Activated CD4-positive, alpha-beta memory T cell treated with anti-CD3 and anti-CD28 coated beads for 36 hours (primary cell): ENCODE data around the gene DNAH17. TPM values are rescaled to one million over a fixed set of nuclear protein-coding genes. Genes with fewer than 3 reads are reported as not detected.
A peak's percentile ranks its signal among the peaks of the same experiment; 100 is the strongest.

Experiments
- CTCF ChIA-PET: fragments of 350-600 bp; sonication (Branson Sonifier 250); formaldehyde crosslinking; loops from one replicate; lab custom pipeline; 2021; ENCODE audit warnings: antibody characterized with exemption, inconsistent platforms; lab: Charles Lee
- POLR2A ChIA-PET: fragments of 350-600 bp; sonication (Branson Sonifier 250); formaldehyde crosslinking; loops from one replicate; lab custom pipeline; 2021; ENCODE audit warnings: antibody characterized with exemption; lab: Charles Lee
- DNase-seq: peaks from one replicate; pipeline ENCODE4 v3.0.0-alpha.2; 2020
- H3K27ac Mint-ChIP-seq: one replicate; pipeline ENCODE4 v1.8.0; 2021; ENCODE audit warnings: mixed read lengths
- H3K27me3 Mint-ChIP-seq: one replicate; pipeline ENCODE4 v1.8.0; 2021; ENCODE audit warnings: mixed read lengths
- H3K36me3 Mint-ChIP-seq: one replicate; pipeline ENCODE4 v1.8.0; 2021; ENCODE audit warnings: mixed read lengths
- H3K4me1 Mint-ChIP-seq: one replicate; pipeline ENCODE4 v1.8.0; 2021; ENCODE audit warnings: low read depth, mixed read lengths
- H3K4me3 Mint-ChIP-seq: one replicate; pipeline ENCODE4 v1.8.0; 2021; ENCODE audit warnings: mild to moderate bottlenecking, mixed read lengths
- H3K9me3 Mint-ChIP-seq: one replicate; pipeline ENCODE4 v1.8.0; 2021; ENCODE audit warnings: mixed read lengths
- intact Hi-C: fragments of 100-400 bp; cut with micrococcal nuclease; formaldehyde crosslinking; loops from one replicate; pipeline ENCODE4 v1.15.1; 2023
- total RNA-seq, 2 experiments: library from RNA; stranded (reverse); gene quantifications; one replicate each; pipeline ENCODE4 v1.2.3, GENCODE V29; 2021

Gene DNAH17
- total RNA-seq, 2 experiments from 2014 or later = 0.21 to 0.29 TPM

GRCh38 chr17:78600181-78600721, 23.1 kb upstream of the DNAH17 start:
- no peaks in the 10 kb centered on the region for H3K4me1 Mint-ChIP-seq
- peaks cover 12% of the 10 kb centered on the region for H3K27me3 Mint-ChIP-seq
- no peaks in the 10 kb centered on the region for H3K36me3 Mint-ChIP-seq
- H3K4me3 Mint-ChIP-seq = no peak overlapping the region
- H3K27ac Mint-ChIP-seq = no peak overlapping the region
- DNase-seq = no peak
- H3K9me3 Mint-ChIP-seq = no peaks in the 10 kb centered on the region
- intact Hi-C loops = no loop called here
- ChIA-PET POLR2A (interaction anchor here (0.6 kb wide), 1 partner anchor 47 kb away, joined by 3 read pairs; no protein-coding TSS in a partner anchor), CTCF (interaction anchor here (1.1 kb wide), 1 partner anchor 349 kb away, joined by 3 read pairs; no protein-coding TSS in a partner anchor)

- CTCF ChIA-PET = no interaction called here
- intact Hi-C loops = no loop called here
Observed at GRCh38 chr17:78599419-78599818, 22.2 kb upstream of the DNAH17 start.

GRCh38 chr17:78598013-78598471, 20.8 kb upstream of the DNAH17 start:
- POLR2A ChIA-PET = no interaction called here
- no peaks in the 10 kb centered on the region for H3K9me3 Mint-ChIP-seq
- CTCF ChIA-PET = interaction anchor here (1.5 kb wide), 1 partner anchor 153 kb away, joined by 4 read pairs; no protein-coding TSS in a partner anchor
- H3K27me3 Mint-ChIP-seq = peaks cover 16% of the 10 kb centered on the region
- H3K36me3 Mint-ChIP-seq = no peaks in the 10 kb centered on the region
- H3K27ac Mint-ChIP-seq = no peak overlapping the region
- H3K4me3 Mint-ChIP-seq = no peak overlapping the region
- DNase-seq = peak; percentile 18
- intact Hi-C loops = no loop called here
- no peaks in the 10 kb centered on the region for H3K4me1 Mint-ChIP-seq

More at GRCh38 chr17:78599419-78599818, 22.2 kb upstream of the DNAH17 start:
- DNase-seq = no peak
- Mint-ChIP-seq H3K4me1 (no peaks in the 10 kb centered on the region), H3K36me3 (no peaks in the 10 kb centered on the region), H3K27ac (no peak overlapping the region), H3K9me3 (no peaks in the 10 kb centered on the region), H3K27me3 (peaks cover 16% of the 10 kb centered on the region), H3K4me3 (no peak overlapping the region)
- POLR2A ChIA-PET = interaction anchor here (0.6 kb wide), 1 partner anchor 46 kb away, joined by 3 read pairs; no protein-coding TSS in a partner anchor

- Mint-ChIP-seq H3K27me3 (peaks cover 16% of the 10 kb centered on the region), H3K4me3 (no peak overlapping the region), H3K36me3 (no peaks in the 10 kb centered on the region), H3K4me1 (peaks cover 4% of the 10 kb centered on the region), H3K9me3 (no peaks in the 10 kb centered on the region), H3K27ac (no peak overlapping the region)
- POLR2A ChIA-PET = no interaction called here
- intact Hi-C loops = no loop called here
- no peak for DNase-seq
- CTCF ChIA-PET = interaction anchor here (1.5 kb wide), 1 partner anchor 152 kb away, joined by 4 read pairs; no protein-coding TSS in a partner anchor
Observed at GRCh38 chr17:78596871-78597764, 19.9 kb upstream of the DNAH17 start.

- H3K36me3 Mint-ChIP-seq = no peaks in the 10 kb centered on the region
- POLR2A ChIA-PET = no interaction called here
- H3K27ac Mint-ChIP-seq = no peak overlapping the region
- intact Hi-C loops = no loop called here
- CTCF ChIA-PET = no interaction called here
- H3K4me3 Mint-ChIP-seq = no peak overlapping the region
- H3K27me3 Mint-ChIP-seq = peaks cover 14% of the 10 kb centered on the region
- no peaks in the 10 kb centered on the region for H3K9me3 Mint-ChIP-seq
- no peak for DNase-seq
- H3K4me1 Mint-ChIP-seq = peaks cover 7% of the 10 kb centered on the region
Observed at GRCh38 chr17:78595135-78595810, 18.1 kb upstream of the DNAH17 start.

- intact Hi-C loops = no loop called here
- H3K27me3 Mint-ChIP-seq = peaks cover 12% of the 10 kb centered on the region
- CTCF ChIA-PET = no interaction called here
Observed at GRCh38 chr17:78592991-78593329, 15.8 kb upstream of the DNAH17 start.

GRCh38 chr17:78591263-78591671, 14.1 kb upstream of the DNAH17 start:
- CTCF ChIA-PET = no interaction called here
- Mint-ChIP-seq H3K9me3 (no peaks in the 10 kb centered on the region), H3K27ac (no peak overlapping the region), H3K27me3 (peaks cover 6% of the 10 kb centered on the region), H3K4me1 (peaks cover 7% of the 10 kb centered on the region), H3K4me3 (no peak overlapping the region), H3K36me3 (no peaks in the 10 kb centered on the region)
- POLR2A ChIA-PET = no interaction called here
- DNase-seq = no peak
- intact Hi-C loops = no loop called here

More at GRCh38 chr17:78592991-78593329, 15.8 kb upstream of the DNAH17 start:
- POLR2A ChIA-PET = interaction anchor here (0.6 kb wide), 1 partner anchor 133 kb away, joined by 3 read pairs; no protein-coding TSS in a partner anchor
- no peak overlapping the region for H3K27ac Mint-ChIP-seq
- peaks cover 7% of the 10 kb centered on the region for H3K4me1 Mint-ChIP-seq
- H3K4me3 Mint-ChIP-seq = no peak overlapping the region
- H3K9me3 Mint-ChIP-seq = no peaks in the 10 kb centered on the region
- H3K36me3 Mint-ChIP-seq = no peaks in the 10 kb centered on the region
- no peak for DNase-seq

GRCh38 chr17:78589885-78590284, 12.7 kb upstream of the DNAH17 start:
- H3K36me3 Mint-ChIP-seq = no peaks in the 10 kb centered on the region
- H3K9me3 Mint-ChIP-seq = no peaks in the 10 kb centered on the region
- CTCF ChIA-PET = no interaction called here
- intact Hi-C loops = no loop called here
- no peak overlapping the region for H3K4me3 Mint-ChIP-seq
- no peak overlapping the region for H3K27ac Mint-ChIP-seq
- DNase-seq = no peak
- H3K27me3 Mint-ChIP-seq = peaks cover 2% of the 10 kb centered on the region
- peaks cover 7% of the 10 kb centered on the region for H3K4me1 Mint-ChIP-seq
- POLR2A ChIA-PET = no interaction called here

- ChIA-PET CTCF (no interaction called here), POLR2A (no interaction called here)
- Mint-ChIP-seq H3K27ac (no peak overlapping the region), H3K27me3 (no peaks in the 10 kb centered on the region), H3K9me3 (no peaks in the 10 kb centered on the region), H3K4me3 (no peak overlapping the region), H3K4me1 (peaks cover 7% of the 10 kb centered on the region), H3K36me3 (no peaks in the 10 kb centered on the region)
- intact Hi-C loops = no loop called here
- DNase-seq = no peak
Observed at GRCh38 chr17:78589031-78589675, 12.0 kb upstream of the DNAH17 start.

GRCh38 chr17:78588258-78589030, 11.2 kb upstream of the DNAH17 start:
- intact Hi-C loops = no loop called here
- H3K4me3 Mint-ChIP-seq = no peak overlapping the region
- H3K9me3 Mint-ChIP-seq = no peaks in the 10 kb centered on the region
- no peak overlapping the region for H3K27ac Mint-ChIP-seq
- ChIA-PET CTCF (no interaction called here), POLR2A (no interaction called here)
- peaks cover 7% of the 10 kb centered on the region for H3K4me1 Mint-ChIP-seq
- no peaks in the 10 kb centered on the region for H3K36me3 Mint-ChIP-seq
- no peak for DNase-seq
- no peaks in the 10 kb centered on the region for H3K27me3 Mint-ChIP-seq

GRCh38 chr17:78585006-78585630, 7.9 kb upstream of the DNAH17 start:
- intact Hi-C loops = no loop called here
- no peak overlapping the region for H3K4me3 Mint-ChIP-seq
- ChIA-PET CTCF (no interaction called here), POLR2A (no interaction called here)
- no peaks in the 10 kb centered on the region for H3K9me3 Mint-ChIP-seq
- peaks cover 1% of the 10 kb centered on the region for H3K27me3 Mint-ChIP-seq
- no peaks in the 10 kb centered on the region for H3K4me1 Mint-ChIP-seq
- no peaks in the 10 kb centered on the region for H3K36me3 Mint-ChIP-seq
- H3K27ac Mint-ChIP-seq = no peak overlapping the region
- DNase-seq = no peak
